HEK293 (cell line): Measurements from ENCODE around the gene TMEM88.

Experiments used
- FEZF1 ChIP-seq: fragments of 450-650 bp; formaldehyde crosslinking; IDR thresholded peaks from 2 replicates; pipeline ENCODE4 v1.5.1; 2016; ENCODE audit warnings: missing biosample characterization, missing genetic modification characterization
- ZBTB1 ChIP-seq: fragments of 450-650 bp; formaldehyde crosslinking; IDR thresholded peaks from 2 replicates; pipeline ENCODE4 v1.5.1; 2016; ENCODE audit warnings: missing biosample characterization, missing genetic modification characterization
- ZNF10 ChIP-seq: fragments of 450-650 bp; formaldehyde crosslinking; IDR thresholded peaks from 2 replicates; pipeline ENCODE4 v1.5.1; 2017; ENCODE audit warnings: missing biosample characterization, missing genetic modification characterization
- ZNF146 ChIP-seq: fragments of 450-650 bp; formaldehyde crosslinking; IDR thresholded peaks from 2 replicates; pipeline ENCODE4 v1.5.1; 2016; ENCODE audit warnings: missing biosample characterization, missing genetic modification characterization
- ZNF341 ChIP-seq: fragments of 450-650 bp; formaldehyde crosslinking; IDR thresholded peaks from 2 replicates; pipeline ENCODE4; 2016; ENCODE audit warnings: low read depth, missing biosample characterization, missing genetic modification characterization
- ZNF510 ChIP-seq: fragments of 450-650 bp; formaldehyde crosslinking; IDR thresholded peaks from 2 replicates; pipeline ENCODE4 v1.5.1; 2018; ENCODE audit warnings: mild to moderate bottlenecking, missing genetic modification characterization, missing biosample characterization; ENCODE audit not compliant: insufficient replicate concordance
- ZNF621 ChIP-seq: fragments of 450-650 bp; formaldehyde crosslinking; IDR thresholded peaks from 2 replicates; pipeline ENCODE4 v1.5.1; 2017; ENCODE audit warnings: missing biosample characterization, missing genetic modification characterization
- ZNF629 ChIP-seq: fragments of 450-650 bp; formaldehyde crosslinking; IDR thresholded peaks from 2 replicates; pipeline ENCODE4 v1.5.1; 2017; ENCODE audit warnings: missing biosample characterization, missing genetic modification characterization
- ZNF837 ChIP-seq: fragments of 450-650 bp; formaldehyde crosslinking; IDR thresholded peaks from 2 replicates; pipeline ENCODE4 v1.5.1; 2016; ENCODE audit warnings: missing biosample characterization, missing genetic modification characterization
- TF ChIP-seq, protein P1 (sequence below): fragments of 450-650 bp; formaldehyde crosslinking; IDR thresholded peaks from 2 replicates; pipeline ENCODE4 v1.5.1; 2016; ENCODE audit warnings: missing biosample characterization, missing genetic modification characterization
- TF ChIP-seq, protein P2 (sequence below): fragments of 450-650 bp; formaldehyde crosslinking; IDR thresholded peaks from 2 replicates; pipeline ENCODE4 v1.5.1; 2016; ENCODE audit warnings: missing biosample characterization, missing genetic modification characterization
- TF ChIP-seq, protein P3 (sequence below): fragments of 450-650 bp; formaldehyde crosslinking; IDR thresholded peaks from 2 replicates; pipeline ENCODE4 v1.5.1; 2016; ENCODE audit warnings: missing biosample characterization, missing genetic modification characterization
- TF ChIP-seq, protein P4 (sequence below): fragments of 450-650 bp; formaldehyde crosslinking; IDR thresholded peaks from 2 replicates; pipeline ENCODE4 v1.5.1; 2016; ENCODE audit warnings: missing biosample characterization, missing genetic modification characterization, borderline replicate concordance
- TF ChIP-seq, protein P5 (sequence below): fragments of 450-650 bp; IDR thresholded peaks from 2 replicates; pipeline ENCODE4 v1.5.1; 2018; ENCODE audit warnings: missing biosample characterization, mild to moderate bottlenecking, missing genetic modification characterization

DNA sequence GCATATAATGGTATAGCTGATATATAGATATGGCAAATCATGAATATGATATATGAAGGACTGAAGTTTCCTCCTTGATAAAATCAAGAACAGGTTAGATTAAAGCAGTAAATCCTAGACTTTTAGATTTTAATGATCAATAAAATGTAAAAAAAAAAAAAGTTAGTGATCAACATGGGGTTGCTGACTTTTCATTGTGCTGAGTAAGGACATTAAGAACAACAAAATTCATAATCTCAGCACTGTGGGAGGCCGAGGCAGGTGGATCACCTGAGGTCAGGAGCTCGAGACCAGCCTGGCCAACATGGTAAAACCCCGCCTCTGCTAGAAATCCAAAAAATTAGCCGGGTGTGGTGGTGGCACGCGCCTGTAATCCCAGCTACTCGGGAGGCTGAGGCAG, 23.4 kb downstream of the TMEM88 start:
- TF ChIP-seq, protein P1, sequence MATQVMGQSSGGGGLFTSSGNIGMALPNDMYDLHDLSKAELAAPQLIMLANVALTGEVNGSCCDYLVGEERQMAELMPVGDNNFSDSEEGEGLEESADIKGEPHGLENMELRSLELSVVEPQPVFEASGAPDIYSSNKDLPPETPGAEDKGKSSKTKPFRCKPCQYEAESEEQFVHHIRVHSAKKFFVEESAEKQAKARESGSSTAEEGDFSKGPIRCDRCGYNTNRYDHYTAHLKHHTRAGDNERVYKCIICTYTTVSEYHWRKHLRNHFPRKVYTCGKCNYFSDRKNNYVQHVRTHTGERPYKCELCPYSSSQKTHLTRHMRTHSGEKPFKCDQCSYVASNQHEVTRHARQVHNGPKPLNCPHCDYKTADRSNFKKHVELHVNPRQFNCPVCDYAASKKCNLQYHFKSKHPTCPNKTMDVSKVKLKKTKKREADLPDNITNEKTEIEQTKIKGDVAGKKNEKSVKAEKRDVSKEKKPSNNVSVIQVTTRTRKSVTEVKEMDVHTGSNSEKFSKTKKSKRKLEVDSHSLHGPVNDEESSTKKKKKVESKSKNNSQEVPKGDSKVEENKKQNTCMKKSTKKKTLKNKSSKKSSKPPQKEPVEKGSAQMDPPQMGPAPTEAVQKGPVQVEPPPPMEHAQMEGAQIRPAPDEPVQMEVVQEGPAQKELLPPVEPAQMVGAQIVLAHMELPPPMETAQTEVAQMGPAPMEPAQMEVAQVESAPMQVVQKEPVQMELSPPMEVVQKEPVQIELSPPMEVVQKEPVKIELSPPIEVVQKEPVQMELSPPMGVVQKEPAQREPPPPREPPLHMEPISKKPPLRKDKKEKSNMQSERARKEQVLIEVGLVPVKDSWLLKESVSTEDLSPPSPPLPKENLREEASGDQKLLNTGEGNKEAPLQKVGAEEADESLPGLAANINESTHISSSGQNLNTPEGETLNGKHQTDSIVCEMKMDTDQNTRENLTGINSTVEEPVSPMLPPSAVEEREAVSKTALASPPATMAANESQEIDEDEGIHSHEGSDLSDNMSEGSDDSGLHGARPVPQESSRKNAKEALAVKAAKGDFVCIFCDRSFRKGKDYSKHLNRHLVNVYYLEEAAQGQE (tag by site-specific recombination) = no peak
- TF ChIP-seq, protein P2, sequence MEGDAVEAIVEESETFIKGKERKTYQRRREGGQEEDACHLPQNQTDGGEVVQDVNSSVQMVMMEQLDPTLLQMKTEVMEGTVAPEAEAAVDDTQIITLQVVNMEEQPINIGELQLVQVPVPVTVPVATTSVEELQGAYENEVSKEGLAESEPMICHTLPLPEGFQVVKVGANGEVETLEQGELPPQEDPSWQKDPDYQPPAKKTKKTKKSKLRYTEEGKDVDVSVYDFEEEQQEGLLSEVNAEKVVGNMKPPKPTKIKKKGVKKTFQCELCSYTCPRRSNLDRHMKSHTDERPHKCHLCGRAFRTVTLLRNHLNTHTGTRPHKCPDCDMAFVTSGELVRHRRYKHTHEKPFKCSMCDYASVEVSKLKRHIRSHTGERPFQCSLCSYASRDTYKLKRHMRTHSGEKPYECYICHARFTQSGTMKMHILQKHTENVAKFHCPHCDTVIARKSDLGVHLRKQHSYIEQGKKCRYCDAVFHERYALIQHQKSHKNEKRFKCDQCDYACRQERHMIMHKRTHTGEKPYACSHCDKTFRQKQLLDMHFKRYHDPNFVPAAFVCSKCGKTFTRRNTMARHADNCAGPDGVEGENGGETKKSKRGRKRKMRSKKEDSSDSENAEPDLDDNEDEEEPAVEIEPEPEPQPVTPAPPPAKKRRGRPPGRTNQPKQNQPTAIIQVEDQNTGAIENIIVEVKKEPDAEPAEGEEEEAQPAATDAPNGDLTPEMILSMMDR (tag by site-specific recombination) = no peak
- TF ChIP-seq, protein P3, sequence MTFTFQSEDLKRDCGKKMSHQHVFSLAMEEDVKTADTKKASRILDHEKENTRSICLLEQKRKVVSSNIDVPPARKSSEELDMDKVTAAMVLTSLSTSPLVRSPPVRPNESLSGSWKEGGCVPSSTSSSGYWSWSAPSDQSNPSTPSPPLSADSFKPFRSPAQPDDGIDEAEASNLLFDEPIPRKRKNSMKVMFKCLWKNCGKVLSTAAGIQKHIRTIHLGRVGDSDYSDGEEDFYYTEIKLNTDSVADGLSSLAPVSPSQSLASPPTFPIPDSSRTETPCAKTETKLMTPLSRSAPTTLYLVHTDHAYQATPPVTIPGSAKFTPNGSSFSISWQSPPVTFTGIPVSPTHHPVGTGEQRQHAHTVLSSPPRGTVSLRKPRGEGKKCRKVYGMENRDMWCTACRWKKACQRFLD (tag by site-specific recombination) = no peak
- TF ChIP-seq, protein P4, sequence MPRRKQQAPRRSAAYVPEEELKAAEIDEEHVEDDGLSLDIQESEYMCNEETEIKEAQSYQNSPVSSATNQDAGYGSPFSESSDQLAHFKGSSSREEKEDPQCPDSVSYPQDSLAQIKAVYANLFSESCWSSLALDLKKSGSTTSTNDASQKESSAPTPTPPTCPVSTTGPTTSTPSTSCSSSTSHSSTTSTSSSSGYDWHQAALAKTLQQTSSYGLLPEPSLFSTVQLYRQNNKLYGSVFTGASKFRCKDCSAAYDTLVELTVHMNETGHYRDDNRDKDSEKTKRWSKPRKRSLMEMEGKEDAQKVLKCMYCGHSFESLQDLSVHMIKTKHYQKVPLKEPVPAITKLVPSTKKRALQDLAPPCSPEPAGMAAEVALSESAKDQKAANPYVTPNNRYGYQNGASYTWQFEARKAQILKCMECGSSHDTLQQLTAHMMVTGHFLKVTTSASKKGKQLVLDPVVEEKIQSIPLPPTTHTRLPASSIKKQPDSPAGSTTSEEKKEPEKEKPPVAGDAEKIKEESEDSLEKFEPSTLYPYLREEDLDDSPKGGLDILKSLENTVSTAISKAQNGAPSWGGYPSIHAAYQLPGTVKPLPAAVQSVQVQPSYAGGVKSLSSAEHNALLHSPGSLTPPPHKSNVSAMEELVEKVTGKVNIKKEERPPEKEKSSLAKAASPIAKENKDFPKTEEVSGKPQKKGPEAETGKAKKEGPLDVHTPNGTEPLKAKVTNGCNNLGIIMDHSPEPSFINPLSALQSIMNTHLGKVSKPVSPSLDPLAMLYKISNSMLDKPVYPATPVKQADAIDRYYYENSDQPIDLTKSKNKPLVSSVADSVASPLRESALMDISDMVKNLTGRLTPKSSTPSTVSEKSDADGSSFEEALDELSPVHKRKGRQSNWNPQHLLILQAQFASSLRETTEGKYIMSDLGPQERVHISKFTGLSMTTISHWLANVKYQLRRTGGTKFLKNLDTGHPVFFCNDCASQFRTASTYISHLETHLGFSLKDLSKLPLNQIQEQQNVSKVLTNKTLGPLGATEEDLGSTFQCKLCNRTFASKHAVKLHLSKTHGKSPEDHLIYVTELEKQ (tag by site-specific recombination) = no peak
- TF ChIP-seq ZBTB1 (tag by site-specific recombination) = no peak
- no peak for TF ChIP-seq ZNF837 (tag by site-specific recombination)
- TF ChIP-seq, protein P5, sequence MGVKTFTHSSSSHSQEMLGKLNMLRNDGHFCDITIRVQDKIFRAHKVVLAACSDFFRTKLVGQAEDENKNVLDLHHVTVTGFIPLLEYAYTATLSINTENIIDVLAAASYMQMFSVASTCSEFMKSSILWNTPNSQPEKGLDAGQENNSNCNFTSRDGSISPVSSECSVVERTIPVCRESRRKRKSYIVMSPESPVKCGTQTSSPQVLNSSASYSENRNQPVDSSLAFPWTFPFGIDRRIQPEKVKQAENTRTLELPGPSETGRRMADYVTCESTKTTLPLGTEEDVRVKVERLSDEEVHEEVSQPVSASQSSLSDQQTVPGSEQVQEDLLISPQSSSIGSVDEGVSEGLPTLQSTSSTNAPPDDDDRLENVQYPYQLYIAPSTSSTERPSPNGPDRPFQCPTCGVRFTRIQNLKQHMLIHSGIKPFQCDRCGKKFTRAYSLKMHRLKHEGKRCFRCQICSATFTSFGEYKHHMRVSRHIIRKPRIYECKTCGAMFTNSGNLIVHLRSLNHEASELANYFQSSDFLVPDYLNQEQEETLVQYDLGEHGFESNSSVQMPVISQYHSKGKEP = no peak
- no peak for TF ChIP-seq FEZF1 (tag by site-specific recombination)
- TF ChIP-seq ZNF629 (tag by site-specific recombination) = no peak
- no peak for TF ChIP-seq ZNF10 (tag by site-specific recombination)
- TF ChIP-seq ZNF341 (tag by site-specific recombination) = no peak
- no peak for TF ChIP-seq ZNF146 (tag by site-specific recombination)
- no peak for TF ChIP-seq ZNF621 (tag by site-specific recombination)
- TF ChIP-seq ZNF510 = no peak
